ENCODE data around the gene KCNQ1OT1.

Gene KCNQ1OT1

GRCh38 chr11:2714871-2715270 is 15.1 kb upstream of the KCNQ1OT1 start:
- Histone ChIP-seq H3K9ac (ENCODE audit: low read length) (no peak overlapping the region), H3K79me2 (ENCODE audit: low read length) (no peaks in the 10 kb centered on the region), H2AFZ (ENCODE audit: low read length) (no peak overlapping the region), H3K27me3 (replicated peaks; ENCODE audit: insufficient read depth, low read length) (no peaks in the 10 kb centered on the region), H3K36me3 (replicated peaks; ENCODE audit: insufficient read depth, low read length) (no peaks in the 10 kb centered on the region), H3K4me1 (ENCODE audit: low read length) (no peaks in the 10 kb centered on the region), H3K4me3 (ENCODE audit: low read length) (no peak overlapping the region), H3K27ac (ENCODE audit: low read length) (no peak overlapping the region), H3K9me3 (replicated peaks; ENCODE audit: insufficient read depth, low read length) (no peaks in the 10 kb centered on the region), H3F3A (ENCODE audit: insufficient read depth, low read length) (no peaks in the 10 kb centered on the region), H3K4me2 (ENCODE audit: low read depth, low read length) (no peak overlapping the region), H3K9me2 (replicated peaks; ENCODE audit: insufficient read depth, low read length) (no peaks in the 10 kb centered on the region), H4K20me1 (ENCODE audit: insufficient read depth, low read length) (no peaks in the 10 kb centered on the region)
- no peak for DNase-seq
- no peak for TF ChIP-seq CTCF (IDR thresholded peaks at IDR 0.05; ENCODE audit: low read length)
- TF ChIP-seq EZH2 (optimal IDR thresholded peaks at IDR 0.05; ENCODE audit: low read depth, low read length): no peak
- no peak for TF ChIP-seq EZH2phosphoT487 (IDR thresholded peaks at IDR 0.05; ENCODE audit: low read length)

- no peak overlapping the region for H2AFZ ChIP-seq (ENCODE audit: low read length)
- DNase-seq: no peak
- no peaks in the 10 kb centered on the region for H3K27me3 ChIP-seq (replicated peaks; ENCODE audit: insufficient read depth, low read length)
- H3K27ac ChIP-seq (ENCODE audit: low read length): no peak overlapping the region
- no peak for TF ChIP-seq EZH2 (optimal IDR thresholded peaks at IDR 0.05; ENCODE audit: low read depth, low read length)
- TF ChIP-seq EZH2phosphoT487 (IDR thresholded peaks at IDR 0.05; ENCODE audit: low read length): no peak
- TF ChIP-seq CTCF (IDR thresholded peaks at IDR 0.05; ENCODE audit: low read length): no peak
- no peaks in the 10 kb centered on the region for H3K79me2 ChIP-seq (ENCODE audit: low read length)
- H3K36me3 ChIP-seq (replicated peaks; ENCODE audit: insufficient read depth, low read length): no peaks in the 10 kb centered on the region
- no peak overlapping the region for H3K9ac ChIP-seq (ENCODE audit: low read length)
- no peaks in the 10 kb centered on the region for H4K20me1 ChIP-seq (ENCODE audit: insufficient read depth, low read length)
- H3K9me3 ChIP-seq (replicated peaks; ENCODE audit: insufficient read depth, low read length): no peaks in the 10 kb centered on the region
- H3F3A ChIP-seq (ENCODE audit: insufficient read depth, low read length): no peaks in the 10 kb centered on the region
- H3K4me2 ChIP-seq (ENCODE audit: low read depth, low read length): no peak overlapping the region
- H3K4me1 ChIP-seq (ENCODE audit: low read length): no peaks in the 10 kb centered on the region
- H3K4me3 ChIP-seq (ENCODE audit: low read length): no peak overlapping the region
- H3K9me2 ChIP-seq (replicated peaks; ENCODE audit: insufficient read depth, low read length): no peaks in the 10 kb centered on the region
These were observed 14.6 kb upstream of the KCNQ1OT1 start for GRCh38 chr11:2714463-2714800.

DNA sequence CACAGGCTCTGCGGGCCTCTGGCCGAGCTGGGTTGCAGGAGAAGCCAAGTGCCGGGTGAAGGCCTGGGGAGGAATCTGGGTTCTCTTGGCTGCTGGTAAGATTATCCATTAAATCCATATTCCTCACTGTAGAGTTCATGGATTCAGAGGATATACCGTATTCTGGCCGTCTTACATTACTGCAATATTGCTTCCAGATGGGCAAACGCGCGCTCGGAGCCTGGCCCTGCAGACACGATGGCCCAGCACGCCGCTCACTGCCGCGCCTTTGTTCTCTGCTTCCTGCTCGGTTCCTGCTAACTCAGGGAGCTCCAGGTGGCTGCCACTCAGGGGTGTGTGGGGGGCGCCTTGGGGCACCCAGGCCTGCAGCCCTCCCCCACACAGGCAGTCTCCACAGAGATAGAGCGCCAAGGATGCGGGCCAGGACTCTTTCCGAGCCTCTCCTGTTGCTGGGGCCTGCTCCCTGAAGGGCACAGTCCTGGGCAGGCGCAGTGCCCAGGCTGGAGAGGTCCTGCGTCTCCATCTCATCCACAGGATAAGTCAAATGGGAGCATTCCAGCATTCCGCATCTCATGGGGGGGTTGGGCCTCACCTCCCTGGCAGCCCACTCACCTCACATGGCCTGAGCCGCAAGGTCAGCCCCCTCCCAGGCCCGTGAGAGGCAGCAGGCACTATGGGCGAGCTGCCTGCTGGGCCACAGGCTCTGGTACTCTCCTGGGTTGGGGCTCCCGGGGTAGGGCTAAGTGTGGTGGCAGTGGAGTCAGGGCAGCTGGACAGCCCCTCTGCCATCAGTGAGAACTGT is 14.1 kb upstream of the KCNQ1OT1 start:
- DNase-seq: no peak
- Histone ChIP-seq H4K20me1 (ENCODE audit: insufficient read depth, low read length) (no peaks in the 10 kb centered on the region), H3K4me2 (ENCODE audit: low read depth, low read length) (no peak overlapping the region), H3K27ac (ENCODE audit: low read length) (no peak overlapping the region), H3F3A (ENCODE audit: insufficient read depth, low read length) (no peaks in the 10 kb centered on the region), H3K4me3 (ENCODE audit: low read length) (no peak overlapping the region), H3K36me3 (replicated peaks; ENCODE audit: insufficient read depth, low read length) (no peaks in the 10 kb centered on the region), H3K9me2 (replicated peaks; ENCODE audit: insufficient read depth, low read length) (no peaks in the 10 kb centered on the region), H3K79me2 (ENCODE audit: low read length) (no peaks in the 10 kb centered on the region), H3K9me3 (replicated peaks; ENCODE audit: insufficient read depth, low read length) (no peaks in the 10 kb centered on the region), H3K4me1 (ENCODE audit: low read length) (no peaks in the 10 kb centered on the region), H2AFZ (ENCODE audit: low read length) (no peak overlapping the region), H3K9ac (ENCODE audit: low read length) (no peak overlapping the region), H3K27me3 (replicated peaks; ENCODE audit: insufficient read depth, low read length) (no peaks in the 10 kb centered on the region)
- TF ChIP-seq EZH2 (optimal IDR thresholded peaks at IDR 0.05; ENCODE audit: low read depth, low read length) (no peak), EZH2phosphoT487 (IDR thresholded peaks at IDR 0.05; ENCODE audit: low read length) (no peak), CTCF (IDR thresholded peaks at IDR 0.05; ENCODE audit: low read length) (no peak)
